GM12878 (cell line): ENCODE results near the gene ICAM4. TPM values are rescaled to one million over a fixed set of nuclear protein-coding genes. Genes with fewer than 3 reads are reported as not detected.

ENCODE experiments used
- ATAC-seq: fragments of 200-7000 bp; cut with Tn5 transposase; 3 replicates; pipeline ENCODE4 v1.9.1; 2020; ENCODE audit warnings: mild to moderate bottlenecking, moderate library complexity
- BruUV-seq: library from RNA; stranded (reverse); fragments of 400-500 nt; replicated peaks from 2 replicates; lab custom pipeline; 2021; lab: Mats Ljungman, UMichigan
- CTCF ChIA-PET: fragments of 300-600 bp; sonication (Branson Sonifier 250); formaldehyde crosslinking; extraction: SDS; loops from one replicate; lab custom pipeline; 2021; ENCODE audit warnings: inconsistent platforms; lab: Yijun Ruan, JAX
- POLR2A ChIA-PET: fragments of 350-600 bp; formaldehyde crosslinking; extraction: SDS; loops from one replicate; lab custom pipeline; 2021; ENCODE audit warnings: inconsistent platforms; lab: Charles Lee
- RAD21 ChIA-PET: fragments of 300-600 bp; sonication (Branson Sonifier 250); formaldehyde crosslinking; loops from one replicate; lab custom pipeline; 2023; ENCODE audit warnings: antibody characterized with exemption; ENCODE audit not compliant: unreplicated experiment; lab: Charles Lee
- SMC1A ChIA-PET: fragments of 300-600 bp; sonication (Branson Sonifier 250); formaldehyde crosslinking; loops from one replicate; lab custom pipeline; 2023; ENCODE audit not compliant: unreplicated experiment, uncharacterized antibody; lab: Charles Lee
- DNase-seq: peaks from one replicate; pipeline ENCODE4 v3.0.0-alpha.2; 2011; ENCODE audit warnings: low read depth, low spot score
- FAIRE-seq: peaks from 3 replicates; lab custom pipeline; 2011; peaks lifted over from hg19 to GRCh38; lab: Jason Lieb, UNC
- H2AFZ ChIP-seq: 2 replicates; pipeline ENCODE4 v1.6.0; 2011; ENCODE audit warnings: low read depth, low read length, control low read depth; ENCODE audit not compliant: control insufficient read depth
- H3K27ac ChIP-seq: 2 replicates; pipeline ENCODE4 v1.5.1; 2011; ENCODE audit warnings: control low read depth; ENCODE audit not compliant: control insufficient read depth, insufficient read depth
- H3K27me3 ChIP-seq, 2 experiments: replicated peaks in 1 of 2; 2 replicates each; pipeline versions ENCODE4 v1.6.0 to v1.6.1; 2011; ENCODE audit warnings: low read length in 1 of 2; ENCODE audit not compliant: control insufficient read depth in 2 of 2, insufficient read depth in 2 of 2
- H3K36me3 ChIP-seq, 2 experiments: 2 replicates each; pipeline ENCODE4 v1.5.1; 2011; ENCODE audit warnings: low read length in 1 of 2; ENCODE audit not compliant: control insufficient read depth in 2 of 2, insufficient read depth in 2 of 2
- H3K4me1 ChIP-seq: 2 replicates; pipeline ENCODE4 v1.6.1; 2011; ENCODE audit warnings: mild to moderate bottlenecking, low read length, moderate library complexity, mixed read lengths; ENCODE audit not compliant: control insufficient read depth, insufficient read depth
- H3K4me2 ChIP-seq: 2 replicates; pipeline ENCODE4 v1.6.0; 2011; ENCODE audit warnings: control low read depth; ENCODE audit not compliant: control insufficient read depth, insufficient read depth
- H3K4me3 ChIP-seq: fragments of 200-600 bp; sonication (generic); 2 replicates; pipeline ENCODE4 v1.5.1; 2016
- H3K79me2 ChIP-seq: 2 replicates; pipeline ENCODE4 v1.6.0; 2011; ENCODE audit warnings: low read length; ENCODE audit not compliant: control insufficient read depth, insufficient read depth
- H3K9ac ChIP-seq: 2 replicates; pipeline ENCODE4 v1.8.0; 2011; ENCODE audit warnings: low read length, control low read depth, mixed read lengths; ENCODE audit not compliant: control insufficient read depth, insufficient read depth
- H3K9me3 ChIP-seq: replicated peaks from 3 replicates; pipeline ENCODE4 v1.5.1; 2011; ENCODE audit warnings: mild to moderate bottlenecking, low read length; ENCODE audit not compliant: control insufficient read depth, insufficient read depth
- H4K20me1 ChIP-seq: 2 replicates; pipeline ENCODE4 v1.6.0; 2011; ENCODE audit not compliant: control insufficient read depth, insufficient read depth
- CHD1 ChIP-seq: IDR thresholded peaks from 2 replicates; pipeline ENCODE4 v1.6.1; 2012; ENCODE audit warnings: low read depth, low read length, improper control_type of control experiment
- EED ChIP-seq: sonication (generic); IDR thresholded peaks from 2 replicates; pipeline ENCODE4 v1.6.1; 2016; ENCODE audit warnings: antibody characterized with exemption, low read depth
- GATAD2B ChIP-seq: fragments of 450-650 bp; conservative IDR thresholded peaks from 2 replicates; pipeline ENCODE4 v1.6.1; 2017; ENCODE audit warnings: low read depth, mild to moderate bottlenecking, moderate library complexity
- IKZF2 ChIP-seq, 2 experiments: fragments of 450-650 bp; IDR thresholded peaks; 2 replicates each; pipeline ENCODE4 v1.6.1; 2017; ENCODE audit warnings: mild to moderate bottlenecking in 2 of 2, moderate library complexity in 2 of 2
- JUNB ChIP-seq: IDR thresholded peaks from 2 replicates; pipeline ENCODE4 v1.6.1; 2016; ENCODE audit warnings: antibody characterized with exemption, mild to moderate bottlenecking
- NFYB ChIP-seq: IDR thresholded peaks from 2 replicates; pipeline ENCODE4 v1.6.1; 2011; ENCODE audit warnings: low read depth, mild to moderate bottlenecking, low read length, improper control_type of control experiment, moderate library complexity; ENCODE audit not compliant: insufficient read depth
- NR2C1 ChIP-seq: fragments of 450-650 bp; IDR thresholded peaks from 2 replicates; pipeline ENCODE4 v1.6.1; 2017; ENCODE audit warnings: antibody characterized with exemption, mild to moderate bottlenecking, moderate library complexity
- YBX1 ChIP-seq: fragments of 450-650 bp; IDR thresholded peaks from 2 replicates; pipeline ENCODE4 v1.6.1; 2016; ENCODE audit warnings: antibody characterized with exemption
- ZBTB11 ChIP-seq: fragments of 450-650 bp; formaldehyde crosslinking; IDR thresholded peaks from 2 replicates; pipeline ENCODE4 v1.5.0; 2022; ENCODE audit warnings: mild to moderate bottlenecking, missing genetic modification characterization
- ZBTB4 ChIP-seq: fragments of 450-650 bp; formaldehyde crosslinking; IDR thresholded peaks from 2 replicates; pipeline ENCODE4 v1.4.0; 2022; ENCODE audit warnings: mild to moderate bottlenecking, moderate library complexity
- WGBS: methylation state at CpG from one replicate; pipeline ENCODE4 v1.1.6; 2016; ENCODE audit warnings: low lambda C conversion rate; ENCODE audit not compliant: insufficient replicate concordance, insufficient coverage; ENCODE audit errors: missing lambda C conversion rate; 5-methylcytosine and 5-hydroxymethylcytosine counted together
- in situ Hi-C: fragments of 300-500 bp; cut with MboI; formaldehyde crosslinking; loops from 9 replicates; pipeline ENCODE4 v1.14.3; 2018; ENCODE audit warnings: mixed read lengths
- intact Hi-C: fragments of 100-400 bp; cut with micrococcal nuclease; formaldehyde crosslinking; loops from one replicate; pipeline ENCODE4 v1.14.2; 2022; ENCODE audit not compliant: unreplicated experiment
- polyA plus RNA-seq, 11 experiments: library from polyadenylated mRNA; depleted of rRNA in 4 of 11; unstranded in 6 of 11; stranded (reverse) in 5 of 11; fragments of >200 nt; fragmentation: Nextera tagmentation in 4 of 11; fragmentation: Illumina TruSeq in 1 of 11; extraction: Ambion mirVana in 4 of 11; extraction: Trizol in 1 of 11; gene quantifications; 1 replicate in 1 of 11; 2 replicates in 10 of 11; pipeline versions ENCODE4 v1.2.1 to v1.2.3, GENCODE V29; 2011 to 2016; ENCODE audit warnings: inconsistent platforms in 2 of 11, missing spikeins in 2 of 11, low read depth in 1 of 11
- total RNA-seq, 4 experiments: library from RNA; depleted of rRNA in 3 of 4; stranded (reverse); fragments of >200 nt in 3 of 4; fragmentation: Illumina TruSeq in 1 of 4; extraction: Trizol in 1 of 4; gene quantifications; 2 replicates each; pipeline versions ENCODE4 v1.2.1 to v1.2.3, GENCODE V29; 2013 to 2021
- TF ChIP-seq, protein P1 (sequence below): IDR thresholded peaks from 2 replicates; pipeline ENCODE4 v1.6.1; 2012; ENCODE audit warnings: low read depth, low read length, improper control_type of control experiment
- TF ChIP-seq, protein P2 (sequence below): fragments of 450-650 bp; conservative IDR thresholded peaks from 2 replicates; pipeline ENCODE4 v1.6.1; 2017; ENCODE audit warnings: mild to moderate bottlenecking, moderate library complexity

Gene ICAM4
- total and polyA plus RNA-seq, 10 of the 15 experiments (the other 5 are each of a cell fraction or from before 2014, with no cell fraction given), result 0.31 to 5.1 (median 1.7) TPM

DNA sequence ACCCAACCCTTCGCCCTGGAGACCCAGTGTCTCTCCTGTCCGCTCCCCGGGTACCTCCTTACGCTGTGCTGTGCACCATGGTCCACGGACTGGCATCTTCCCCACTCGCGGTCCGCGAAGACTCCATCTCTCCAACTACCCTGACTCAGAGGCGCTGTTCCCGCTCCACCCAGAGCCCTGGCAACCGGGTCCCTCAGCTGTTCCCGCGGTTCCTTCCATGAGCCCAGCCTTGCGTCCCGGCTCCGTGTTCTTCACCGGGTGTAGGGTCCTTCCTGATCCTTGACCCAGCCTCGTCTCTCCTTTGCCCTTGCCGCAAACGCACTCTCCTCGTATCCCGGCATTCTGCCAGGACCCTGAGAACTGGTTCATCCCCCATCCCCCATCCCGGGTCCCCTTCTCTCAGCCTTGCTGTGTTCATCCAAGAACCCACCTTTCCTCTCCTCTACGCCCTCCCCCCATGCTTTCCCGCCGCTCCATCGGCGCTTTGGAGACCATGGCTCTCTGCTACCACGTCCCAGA is 3.7 kb downstream of the ICAM4 start:
- H3K27ac ChIP-seq, result no peak overlapping the region
- DNase-seq, result no peak
- FAIRE-seq, result no peak
- ChIA-PET RAD21 (interaction anchor here (1.0 to 5.4 kb wide), 3 partner anchors 19 to 122 kb away, joined by 3 to 119 read pairs (median 10); partner anchors contain the start of genes ICAM1 and TYK2), POLR2A (interaction anchor here (1.2 to 5.5 kb wide), 10 partner anchors 8 to 92 kb away, joined by 4 to 69 read pairs (median 7); partner anchors contain the start of genes FDX2, ICAM1, RAVER1 and TYK2), CTCF (interaction anchor here (1.0 to 5.9 kb wide), 6 partner anchors 17 to 110 kb away, joined by 3 to 58 read pairs (median 8); partner anchors contain the start of genes ICAM1 and RAVER1), SMC1A (interaction anchor here (0.6 to 2.2 kb wide), 7 partner anchors 8 to 98 kb away, joined by 3 to 27 read pairs (median 5); partner anchors contain the start of genes ICAM1 and TYK2)
- intact Hi-C loops, result no loop called here
- no peaks in the 10 kb centered on the region; the same call in 2 of the 3 replicates for H3K9me3 ChIP-seq
- H3K4me2 ChIP-seq, result peak overlapping the region; percentile 98
- ATAC-seq, result no peak
- no peaks in the 10 kb centered on the region for H3K79me2 ChIP-seq
- H4K20me1 ChIP-seq, result peaks cover 7% of the 10 kb centered on the region; the same call in 1 of the 2 replicates
- H3K4me1 ChIP-seq, result peaks cover 64% of the 10 kb centered on the region
- peaks cover 4 to 8% of the 10 kb centered on the region in 2 experiments; a peak in 3 of 4 replicates for H3K36me3 ChIP-seq
- no peak overlapping the region; the same call in 1 of the 2 replicates for H3K9ac ChIP-seq
- 1% methylated on average over 20 of the region's 30 CpGs for WGBS
- H3K4me3 ChIP-seq, result peak overlapping the region; percentile 77
- peak overlapping the region; percentile 61 for H2AFZ ChIP-seq
- peaks cover 3 to 16% of the 10 kb centered on the region in 2 experiments for H3K27me3 ChIP-seq
- in situ Hi-C loops, result no loop called here
- BruUV-seq, result no TSS peak
- TF ChIP-seq, protein P1, sequence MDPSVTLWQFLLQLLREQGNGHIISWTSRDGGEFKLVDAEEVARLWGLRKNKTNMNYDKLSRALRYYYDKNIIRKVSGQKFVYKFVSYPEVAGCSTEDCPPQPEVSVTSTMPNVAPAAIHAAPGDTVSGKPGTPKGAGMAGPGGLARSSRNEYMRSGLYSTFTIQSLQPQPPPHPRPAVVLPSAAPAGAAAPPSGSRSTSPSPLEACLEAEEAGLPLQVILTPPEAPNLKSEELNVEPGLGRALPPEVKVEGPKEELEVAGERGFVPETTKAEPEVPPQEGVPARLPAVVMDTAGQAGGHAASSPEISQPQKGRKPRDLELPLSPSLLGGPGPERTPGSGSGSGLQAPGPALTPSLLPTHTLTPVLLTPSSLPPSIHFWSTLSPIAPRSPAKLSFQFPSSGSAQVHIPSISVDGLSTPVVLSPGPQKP, result no peak
- TF ChIP-seq ZBTB4 (CRISPR knock-in tag), result no peak
- TF ChIP-seq ZBTB11 (CRISPR knock-in tag), result no peak
- no peak for TF ChIP-seq IKZF2 (IDR thresholded peaks at IDR 0.05)
- TF ChIP-seq, protein P2, sequence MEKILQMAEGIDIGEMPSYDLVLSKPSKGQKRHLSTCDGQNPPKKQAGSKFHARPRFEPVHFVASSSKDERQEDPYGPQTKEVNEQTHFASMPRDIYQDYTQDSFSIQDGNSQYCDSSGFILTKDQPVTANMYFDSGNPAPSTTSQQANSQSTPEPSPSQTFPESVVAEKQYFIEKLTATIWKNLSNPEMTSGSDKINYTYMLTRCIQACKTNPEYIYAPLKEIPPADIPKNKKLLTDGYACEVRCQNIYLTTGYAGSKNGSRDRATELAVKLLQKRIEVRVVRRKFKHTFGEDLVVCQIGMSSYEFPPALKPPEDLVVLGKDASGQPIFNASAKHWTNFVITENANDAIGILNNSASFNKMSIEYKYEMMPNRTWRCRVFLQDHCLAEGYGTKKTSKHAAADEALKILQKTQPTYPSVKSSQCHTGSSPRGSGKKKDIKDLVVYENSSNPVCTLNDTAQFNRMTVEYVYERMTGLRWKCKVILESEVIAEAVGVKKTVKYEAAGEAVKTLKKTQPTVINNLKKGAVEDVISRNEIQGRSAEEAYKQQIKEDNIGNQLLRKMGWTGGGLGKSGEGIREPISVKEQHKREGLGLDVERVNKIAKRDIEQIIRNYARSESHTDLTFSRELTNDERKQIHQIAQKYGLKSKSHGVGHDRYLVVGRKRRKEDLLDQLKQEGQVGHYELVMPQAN, result no peak
- no peak for TF ChIP-seq GATAD2B
- TF ChIP-seq JUNB, result no peak
- no peak for TF ChIP-seq NR2C1
- no peak for TF ChIP-seq YBX1
- TF ChIP-seq EED, result no peak
- no peak for TF ChIP-seq CHD1
- no peak for TF ChIP-seq NFYB
